Measurements from ENCODE around the gene NUP93.
"Not testable (repeated sequence)": the region's sequence is repeated elsewhere in the genome, so short reads cannot be mapped to it uniquely, and the experiment has no call there.

NUP93 gene

DNA sequence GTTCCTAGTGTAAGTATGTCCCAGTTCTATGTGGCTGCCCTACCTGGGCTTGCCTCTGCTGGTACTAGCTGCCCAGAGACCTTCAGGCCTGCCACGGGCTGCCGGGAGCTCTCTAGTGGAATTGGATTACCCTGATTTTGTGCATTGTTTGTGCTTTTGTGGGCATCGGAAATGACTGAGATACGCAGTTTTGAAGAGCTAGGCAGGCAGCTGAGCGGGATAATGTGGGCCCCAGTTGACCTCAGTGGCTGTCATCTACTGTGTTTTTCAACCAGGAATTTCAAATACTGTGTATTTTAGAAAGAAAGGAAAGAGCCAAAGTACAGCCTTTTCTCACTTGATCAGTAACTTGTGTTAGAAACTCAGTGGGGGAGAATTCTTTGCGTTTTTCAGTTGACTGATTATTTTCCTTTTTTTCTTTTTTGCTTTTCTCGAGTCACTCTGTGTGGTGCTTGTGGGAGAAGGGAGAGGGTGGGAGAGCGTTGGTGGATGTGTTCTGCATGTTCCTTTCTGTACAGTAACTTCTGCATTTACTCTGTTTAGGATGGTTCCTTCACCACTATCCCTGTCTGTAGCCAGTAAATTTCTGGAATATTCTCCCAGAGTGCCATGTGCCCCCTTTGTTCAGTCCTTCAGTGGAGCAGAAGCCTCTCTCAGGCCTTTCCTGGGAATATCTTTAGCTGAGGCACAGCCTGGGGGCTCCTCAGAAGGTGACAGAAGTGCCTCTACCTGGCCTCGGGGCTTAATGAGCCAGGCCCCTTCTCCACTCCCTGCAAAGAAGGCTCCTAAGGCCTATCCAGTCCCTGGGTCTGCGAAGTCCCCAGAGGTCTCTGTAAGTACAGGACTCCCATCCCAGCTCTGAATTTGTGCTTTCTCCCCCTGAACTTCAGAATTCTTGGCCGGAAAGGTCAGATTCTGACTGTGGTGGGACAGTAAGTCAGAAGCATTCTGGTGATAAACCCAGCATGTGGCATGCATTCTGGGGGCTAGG, 120.1 kb downstream of the NUP93 start:
- no peak for DNase-seq (ENCODE audit: low read depth)

DNA sequence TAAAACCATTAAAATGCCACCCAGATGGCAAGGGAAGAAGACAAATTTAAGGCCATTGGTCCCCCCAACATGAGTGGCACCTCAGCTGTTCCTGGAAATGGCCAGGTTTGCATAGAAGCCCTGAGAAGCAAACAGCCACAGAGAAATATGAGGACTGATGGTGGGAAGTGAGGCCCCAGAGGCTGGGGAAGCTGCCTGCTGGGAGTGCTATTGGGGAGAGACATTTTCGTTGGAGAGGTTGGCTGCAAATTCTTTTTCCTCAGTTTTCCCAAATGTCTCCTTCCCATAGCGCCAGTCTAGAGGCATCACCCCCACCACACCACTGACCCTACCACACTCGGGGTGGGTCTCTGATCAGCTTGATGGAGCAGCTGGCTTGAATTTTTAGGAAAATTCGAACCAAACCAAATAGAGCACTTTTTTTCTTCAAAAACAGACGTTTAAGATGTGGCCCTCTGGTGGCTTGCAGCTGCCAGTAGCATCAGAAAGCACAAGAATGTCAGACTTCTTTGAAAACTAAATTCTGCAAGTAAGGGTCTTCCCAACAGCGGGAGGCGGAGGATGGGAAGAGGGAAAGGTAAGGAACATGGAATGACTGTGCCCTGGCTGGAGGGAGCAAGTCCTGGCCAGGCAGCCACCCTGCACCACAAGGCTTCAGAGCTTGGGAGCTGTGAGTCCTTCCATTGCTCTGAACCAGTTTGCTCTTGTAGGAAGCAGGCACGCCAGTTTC, 121.9 kb downstream of the NUP93 start:
- no peak for DNase-seq (ENCODE audit: low read depth)

DNA sequence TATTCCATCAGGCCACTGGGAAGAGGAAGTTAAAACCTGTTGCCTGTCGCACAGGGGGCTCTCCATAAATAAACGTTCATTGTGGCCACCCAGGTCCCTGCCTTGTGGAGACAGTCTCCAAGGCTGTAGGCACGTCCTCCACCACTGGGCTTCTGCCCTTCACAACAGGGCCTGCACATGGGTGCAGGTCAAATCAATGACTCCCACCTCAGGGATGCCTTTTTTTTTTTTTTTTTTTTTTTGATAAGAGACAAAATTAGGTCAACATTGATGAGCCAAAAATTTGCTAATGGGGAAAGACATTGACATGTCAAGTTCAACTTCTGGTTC, 122.4 kb downstream of the NUP93 start:
- DNase-seq (ENCODE audit: low read depth): no peak

DNA sequence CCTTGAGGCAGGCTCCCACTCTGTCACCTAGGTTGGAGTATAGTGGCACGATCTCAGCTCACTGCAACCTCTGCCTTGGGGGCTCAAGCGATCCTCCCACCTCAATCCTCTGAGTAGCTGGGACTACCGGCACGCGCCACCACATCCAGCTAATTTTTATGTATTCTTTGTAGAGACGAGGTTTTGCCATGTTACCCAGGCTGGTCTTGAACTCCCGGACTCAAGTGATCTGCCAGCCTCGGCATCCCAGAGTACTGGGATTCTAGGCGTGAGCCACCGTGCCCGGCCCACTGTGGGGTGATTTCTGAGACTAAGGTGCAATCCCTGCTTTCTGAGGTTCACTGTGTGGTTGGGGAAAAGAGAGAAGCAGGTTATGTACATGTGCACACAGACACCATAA, 123.0 kb downstream of the NUP93 start:
- DNase-seq (ENCODE audit: low read depth): no peak

DNA sequence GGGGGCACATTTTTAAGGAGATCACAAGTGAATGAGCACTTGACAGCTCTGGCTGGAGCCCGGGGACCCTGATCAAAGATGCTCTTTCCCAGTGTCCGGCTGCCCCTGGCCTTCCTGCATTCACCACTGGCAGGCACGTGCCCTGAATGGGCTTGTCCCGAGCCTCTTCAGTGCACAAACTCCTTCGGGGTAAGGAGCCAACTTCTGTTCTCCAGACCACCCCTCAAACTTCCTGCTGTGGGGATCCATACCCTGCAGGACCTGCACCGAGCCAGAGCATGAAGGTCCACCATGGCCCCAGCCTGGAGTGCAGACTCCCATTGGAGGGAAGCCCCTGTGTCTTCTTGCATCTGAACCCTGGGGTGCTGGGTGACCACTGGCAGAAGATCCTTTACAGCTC, 125.3 kb downstream of the NUP93 start:
- no peak for DNase-seq (ENCODE audit: low read depth)

DNA sequence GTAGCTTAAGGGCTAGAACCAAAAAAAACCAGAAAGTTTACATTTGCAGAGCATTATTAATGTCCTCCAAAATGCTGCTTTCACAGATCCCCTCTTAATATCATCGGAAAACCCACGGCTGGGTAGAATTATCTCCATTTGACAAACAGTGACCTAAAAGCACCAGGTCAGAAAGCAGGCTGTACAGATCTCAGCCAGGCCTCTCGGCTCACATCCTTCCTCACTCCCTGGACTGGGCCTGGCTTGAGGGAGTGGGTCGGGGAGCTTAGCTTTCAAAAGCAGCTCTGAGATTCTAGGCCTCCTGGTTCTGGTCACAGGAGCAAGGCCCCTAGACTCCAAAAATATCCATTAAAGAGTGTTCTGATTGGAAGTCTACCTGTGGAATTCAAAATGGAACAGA, 126.0 kb downstream of the NUP93 start:
- no peak for DNase-seq (ENCODE audit: low read depth)

DNA sequence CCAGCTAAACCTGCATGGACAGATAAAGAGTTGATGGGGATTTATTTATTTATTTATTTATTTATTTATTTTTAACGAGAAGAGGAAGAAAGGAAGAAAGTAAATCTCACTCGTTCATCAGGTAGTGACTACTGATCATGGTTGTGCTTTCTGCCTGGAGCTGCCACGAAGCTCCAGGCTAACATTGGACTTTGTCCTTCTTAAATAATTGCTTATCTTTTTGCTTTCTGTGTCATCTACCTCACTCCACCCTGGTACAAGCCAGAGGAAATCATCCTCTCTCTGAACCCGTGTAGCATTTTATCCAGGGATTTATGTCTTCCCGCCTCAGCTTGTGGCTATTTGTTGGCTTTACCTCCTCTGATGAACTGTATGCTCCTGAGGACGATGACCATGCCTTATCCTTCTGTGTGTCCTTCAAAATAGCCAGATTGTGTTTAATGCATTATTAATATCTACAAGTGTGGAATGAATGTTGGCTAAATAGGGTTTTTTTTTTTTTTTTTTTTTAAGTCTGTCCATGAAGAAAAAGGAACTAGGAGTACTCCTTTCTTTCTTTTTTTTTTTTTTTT, 127.0 kb downstream of the NUP93 start:
- DNase-seq (ENCODE audit: low read depth): no peak

DNA sequence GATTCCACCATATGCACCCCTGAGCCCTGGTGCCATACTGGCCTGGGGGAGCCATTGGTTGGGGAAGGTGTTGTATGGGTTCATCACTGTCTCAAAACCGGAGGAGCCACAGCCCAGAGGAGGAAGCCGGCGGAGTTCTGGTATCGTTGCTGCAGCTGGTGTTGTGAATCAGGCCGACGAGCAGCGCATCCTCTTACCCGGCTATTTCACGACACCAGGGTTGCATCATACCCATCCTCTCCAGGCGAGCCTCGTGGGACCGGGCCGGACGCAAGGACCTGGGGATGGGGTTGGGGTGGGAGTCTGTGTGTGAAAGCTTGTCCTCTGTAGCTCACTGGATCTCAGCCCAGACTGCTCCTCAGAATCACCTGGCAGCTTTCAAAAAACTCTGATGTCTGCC, 128.4 kb downstream of the NUP93 start:
- no peak for DNase-seq (ENCODE audit: low read depth)

DNA sequence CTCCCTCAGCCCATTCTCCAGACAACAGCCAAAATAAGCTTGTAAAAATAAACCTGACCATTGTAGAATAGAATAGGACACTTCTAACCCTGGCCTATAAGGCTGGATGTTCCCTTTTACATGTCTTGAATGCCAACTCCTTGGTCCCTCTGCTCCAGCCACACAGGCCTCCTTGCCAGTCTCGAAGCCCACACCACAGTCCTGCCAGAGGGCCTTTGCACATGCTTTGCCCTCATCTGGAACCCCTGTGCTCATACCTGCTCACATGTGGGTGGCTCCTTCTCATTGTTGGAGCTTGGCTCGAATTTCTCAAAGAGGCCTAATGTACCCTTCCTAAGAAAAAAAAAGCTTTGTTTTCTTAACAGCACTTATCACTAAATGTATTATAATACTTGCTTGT, 129.7 kb downstream of the NUP93 start:
- DNase-seq (ENCODE audit: low read depth): no peak

DNA sequence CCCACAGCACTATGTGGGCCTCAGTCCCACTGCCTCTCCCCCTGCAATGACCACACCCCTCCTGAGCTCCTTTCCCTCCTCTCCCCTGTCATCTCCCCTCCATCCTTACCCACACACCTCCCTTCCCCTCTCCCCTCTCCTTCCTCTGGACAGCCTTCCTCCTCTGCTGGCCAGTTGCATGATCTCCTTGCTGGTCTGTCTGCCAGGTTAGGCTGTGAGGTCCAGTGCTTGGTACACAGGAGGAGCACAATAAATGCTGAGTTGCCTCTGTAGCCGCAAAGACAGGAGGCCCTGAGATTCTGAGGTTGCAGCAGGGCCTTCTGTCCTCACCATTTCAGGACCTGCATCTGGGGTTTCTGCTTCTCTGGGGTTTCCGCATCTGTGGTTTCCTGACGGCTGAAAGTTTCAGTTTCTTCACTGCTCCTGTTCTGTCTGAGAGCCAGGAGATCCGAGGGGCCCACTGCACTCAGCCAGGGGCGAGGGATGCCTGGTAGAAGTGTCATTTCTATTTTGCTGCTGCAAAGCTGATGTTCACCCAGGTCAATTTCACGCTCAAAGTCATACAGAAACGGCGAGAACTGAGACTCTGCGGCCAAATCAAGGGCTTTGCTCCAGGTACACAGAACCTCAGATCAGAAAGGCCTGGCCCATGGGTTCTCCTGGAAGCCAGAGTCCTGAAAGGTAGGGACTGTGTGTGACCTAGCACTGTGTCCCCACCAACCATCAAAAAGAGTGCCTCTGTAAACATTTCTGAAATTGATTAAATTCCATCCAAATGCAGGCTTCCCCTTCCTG, 130.5 kb downstream of the NUP93 start:
- DNase-seq (ENCODE audit: low read depth): no peak

DNA sequence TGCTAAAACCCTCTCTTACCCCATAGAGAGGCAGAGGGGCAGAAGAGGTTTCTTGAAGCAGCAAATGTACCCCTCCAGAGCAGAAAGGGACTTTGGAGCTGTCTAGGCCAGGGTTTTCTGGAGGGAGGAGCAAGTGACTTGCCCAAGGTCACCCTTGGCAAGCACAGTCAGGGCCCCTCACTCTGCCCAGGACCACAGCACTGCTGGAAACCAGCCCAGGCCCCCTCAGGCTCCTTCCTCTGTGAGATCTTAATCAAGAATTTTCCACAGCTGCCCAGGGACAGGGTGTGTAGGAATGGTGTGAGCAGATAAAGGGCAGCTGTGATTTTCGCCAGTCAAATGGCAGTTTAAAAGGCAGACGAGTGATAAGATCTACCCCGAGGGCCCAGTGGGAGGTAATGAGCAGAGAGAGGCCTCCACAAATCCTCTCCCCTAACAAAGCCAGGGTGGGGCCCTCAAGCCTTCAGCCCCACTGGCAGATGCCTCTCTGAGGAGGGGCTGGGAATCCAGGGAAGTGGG, 131.2 kb downstream of the NUP93 start:
- DNase-seq (ENCODE audit: low read depth): no peak

DNA sequence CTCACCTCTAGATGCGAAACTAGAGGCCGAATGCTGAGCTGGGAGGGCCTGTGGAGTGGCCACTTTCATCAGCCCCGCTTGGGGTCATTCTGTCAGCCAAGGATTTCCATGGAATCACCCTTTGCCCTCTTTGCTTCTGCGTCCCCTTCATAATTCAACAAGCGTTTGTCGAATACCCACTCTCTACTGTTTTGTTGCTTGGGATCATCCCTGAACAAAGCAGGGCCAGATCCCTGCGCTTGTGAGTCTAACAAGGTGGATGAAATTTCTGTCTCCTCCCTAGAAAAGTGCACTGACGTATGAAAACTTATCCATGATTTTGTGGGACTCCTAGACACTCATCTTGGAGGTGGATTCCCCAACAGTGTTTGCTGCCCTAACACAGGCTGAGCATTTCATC, 131.8 kb downstream of the NUP93 start:
- no peak for DNase-seq (ENCODE audit: low read depth)

DNA sequence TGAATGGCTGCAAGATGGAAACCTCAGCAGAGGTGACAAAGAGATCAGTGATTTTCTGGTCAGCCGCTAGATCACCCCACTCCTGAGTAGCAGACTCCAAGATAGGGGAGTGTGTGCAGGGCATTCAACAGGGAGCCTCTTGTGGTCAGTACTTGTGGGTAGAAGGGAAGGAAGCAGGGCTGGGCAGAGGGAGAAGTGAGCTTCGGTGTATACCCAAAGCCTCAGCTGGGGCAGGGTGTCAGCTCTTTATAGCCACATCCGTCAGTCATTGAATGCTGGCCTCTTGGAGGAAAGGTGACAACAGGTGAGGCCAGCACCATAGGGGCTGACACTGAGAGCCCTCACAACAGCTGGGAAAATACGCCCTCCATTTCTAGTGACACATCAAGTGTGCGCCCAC, 132.8 kb downstream of the NUP93 start:
- DNase-seq (ENCODE audit: low read depth): no peak

DNA sequence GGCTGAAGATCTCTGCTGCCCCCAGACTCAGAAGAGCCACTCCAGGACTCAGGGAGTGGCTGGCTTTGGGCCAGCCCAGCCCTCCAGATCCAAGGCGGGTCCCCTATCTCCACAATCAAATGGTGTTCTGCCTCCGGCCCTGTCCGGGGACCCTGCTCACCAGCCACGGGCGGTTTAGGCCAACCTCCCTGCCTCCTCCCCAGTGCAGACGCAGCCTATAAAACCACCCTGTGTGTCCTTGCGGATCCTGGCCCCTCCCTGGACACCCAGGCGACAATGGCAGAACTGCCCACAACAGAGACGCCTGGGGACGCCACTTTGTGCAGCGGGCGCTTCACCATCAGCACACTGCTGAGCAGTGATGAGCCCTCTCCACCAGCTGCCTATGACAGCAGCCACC, 135.0 kb downstream of the NUP93 start, which contains the start of gene SLC12A3:
Gene SLC12A3, plus strand, starts transcription at position 248 of the 400 bp plus-strand sequence. Its CDS starts 29 bp downstream, at position 277.
- DNase-seq (ENCODE audit: low read depth): no peak

DNA sequence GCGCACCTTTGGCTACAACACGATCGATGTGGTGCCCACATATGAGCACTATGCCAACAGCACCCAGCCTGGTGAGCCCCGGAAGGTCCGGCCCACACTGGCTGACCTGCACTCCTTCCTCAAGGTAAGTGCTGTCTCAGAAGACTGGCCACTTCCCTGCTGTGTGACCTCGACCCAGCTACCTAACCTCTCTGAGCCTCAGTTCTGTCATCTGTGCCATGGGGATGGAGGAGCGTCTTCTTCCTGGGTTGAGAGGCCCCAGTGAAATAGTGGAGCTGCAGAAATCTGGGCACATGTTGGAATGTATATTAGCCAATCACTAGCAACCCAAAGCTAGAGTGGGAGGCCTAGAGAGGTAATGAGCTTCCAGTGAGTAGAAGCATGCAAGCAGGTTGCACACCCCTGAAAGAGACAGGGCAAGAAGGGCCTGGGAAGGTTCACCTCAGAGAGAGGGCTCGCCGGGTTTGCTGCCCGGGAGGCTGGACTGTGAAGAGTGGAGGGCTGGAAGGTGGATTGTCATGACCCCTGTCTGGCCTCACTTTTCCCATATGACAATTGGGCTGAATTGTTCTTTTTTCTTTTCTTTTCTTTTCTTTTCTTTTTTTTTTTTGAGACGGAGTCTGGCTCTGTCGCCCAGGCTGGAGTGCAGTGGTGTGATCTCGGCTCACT, 135.6 kb downstream of the NUP93 start:
- DNase-seq (ENCODE audit: low read depth): no peak

DNA sequence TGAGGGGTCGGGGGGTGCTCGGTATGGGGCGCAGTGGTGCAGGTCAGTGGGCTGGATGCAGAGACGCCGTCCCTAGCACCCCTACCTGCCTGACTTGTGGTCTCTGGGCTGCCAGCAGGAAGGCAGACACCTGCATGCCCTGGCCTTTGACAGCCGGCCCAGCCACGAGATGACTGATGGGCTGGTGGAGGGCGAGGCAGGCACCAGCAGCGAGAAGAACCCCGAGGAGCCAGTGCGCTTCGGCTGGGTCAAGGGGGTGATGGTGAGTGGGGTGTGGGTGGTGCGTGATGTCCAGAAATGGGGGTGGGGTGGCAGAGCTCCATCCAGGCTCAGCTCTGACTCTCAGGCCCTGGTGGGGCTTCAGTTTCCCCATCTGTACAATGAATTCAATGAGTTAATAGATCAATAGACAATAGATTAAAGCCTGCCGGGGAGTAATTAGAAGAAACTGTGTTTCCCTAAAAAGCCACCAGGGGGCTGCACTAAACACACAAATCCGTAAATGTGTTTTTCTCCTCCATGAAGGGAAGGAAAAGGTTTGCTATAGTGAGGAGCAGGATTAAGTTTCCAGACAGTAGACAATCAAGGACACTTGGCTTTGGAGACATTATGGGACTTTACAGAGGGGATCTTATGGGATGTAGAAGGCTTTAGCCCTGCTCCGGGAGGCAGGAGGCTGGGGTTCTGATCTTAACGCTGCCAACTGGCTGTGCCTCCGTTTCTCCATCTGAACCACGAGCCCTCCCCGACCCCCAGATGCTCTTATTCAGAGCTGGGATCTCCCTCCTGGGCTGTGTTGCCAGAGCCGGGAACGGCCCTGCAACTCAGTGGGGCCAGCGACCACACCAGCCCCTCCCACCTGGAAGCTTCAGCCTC, 137.3 kb downstream of the NUP93 start:
- DNase-seq (ENCODE audit: low read depth): no peak

DNA sequence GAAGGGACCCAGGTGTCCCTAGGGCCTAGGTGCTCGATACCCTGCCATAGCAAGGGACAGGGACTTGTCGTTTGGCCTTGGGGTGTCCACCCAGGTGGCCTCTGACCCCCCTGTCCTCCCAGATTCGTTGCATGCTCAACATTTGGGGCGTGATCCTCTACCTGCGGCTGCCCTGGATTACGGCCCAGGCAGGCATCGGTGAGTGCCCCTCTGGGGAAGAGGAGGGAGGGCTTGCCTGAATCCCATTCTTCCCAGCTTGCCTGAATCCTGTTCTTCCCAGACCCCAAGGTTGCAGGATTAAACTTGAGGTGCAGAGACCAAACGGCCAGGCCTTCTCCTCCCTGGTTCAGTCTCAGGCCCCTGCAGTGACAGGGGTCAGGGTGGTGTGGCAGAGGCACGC, 138.2 kb downstream of the NUP93 start:
- DNase-seq (ENCODE audit: low read depth): no peak

DNA sequence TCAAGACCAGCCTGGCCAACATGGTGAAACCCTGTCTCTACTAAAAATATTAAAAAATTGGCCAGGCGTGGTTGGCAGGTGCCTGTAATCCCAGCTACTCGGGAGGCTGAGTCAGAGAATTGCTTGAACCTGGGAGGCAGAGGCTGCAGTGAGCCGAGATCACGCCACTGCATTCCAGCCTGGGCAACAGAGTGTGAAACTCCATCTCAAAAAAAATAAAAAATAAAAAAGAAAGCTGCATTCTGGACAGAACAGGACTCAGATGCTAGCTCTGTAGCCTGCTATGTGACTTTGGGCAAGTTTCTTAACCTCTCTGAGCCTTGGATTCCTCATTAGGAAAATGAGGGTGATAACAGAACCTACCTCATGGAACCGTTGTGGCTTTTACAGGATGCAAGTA, 138.8 kb downstream of the NUP93 start:
- DNase-seq (ENCODE audit: low read depth): not testable (repeated sequence)

DNA sequence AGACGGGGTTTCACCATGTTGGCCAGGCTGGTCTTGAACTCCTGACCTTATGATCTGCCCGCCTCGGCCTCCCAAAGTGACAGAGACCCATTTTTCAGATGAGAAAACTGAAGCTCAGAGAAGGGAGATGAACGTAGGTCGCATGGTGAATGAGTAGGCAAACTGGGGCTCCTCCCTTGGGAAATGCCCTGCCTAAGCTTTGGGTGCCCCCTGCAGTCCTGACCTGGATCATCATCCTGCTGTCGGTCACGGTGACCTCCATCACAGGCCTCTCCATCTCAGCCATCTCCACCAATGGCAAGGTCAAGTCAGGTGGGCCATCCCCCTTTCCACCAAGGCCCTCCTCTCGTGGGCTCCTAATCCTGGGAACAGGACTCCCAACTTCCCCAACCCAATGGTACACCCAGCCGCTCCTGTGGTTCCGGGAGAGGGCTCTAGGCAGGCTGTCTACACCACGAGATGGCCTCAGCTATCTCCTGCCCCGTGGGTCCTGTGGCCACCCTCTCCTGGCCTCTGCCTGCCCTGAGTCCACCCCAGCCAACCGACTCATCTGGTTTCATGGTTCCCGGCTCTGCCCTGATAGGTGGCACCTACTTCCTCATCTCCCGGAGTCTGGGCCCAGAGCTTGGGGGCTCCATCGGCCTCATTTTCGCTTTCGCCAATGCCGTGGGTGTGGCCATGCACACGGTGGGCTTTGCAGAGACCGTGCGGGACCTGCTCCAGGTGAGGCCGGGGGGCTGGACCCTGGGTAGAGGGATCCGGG, 139.8 kb downstream of the NUP93 start:
- no peak for DNase-seq (ENCODE audit: low read depth)

Data from activated T-cell treated with anti-CD3 and anti-CD28 coated beads for 1 hour (primary cell).